ENCODE data around the gene ITIH4.
A peak's percentile ranks its signal among the peaks of the same experiment; 100 is the strongest.

Gene ITIH4

GRCh38 chr3:52852419-52852818 is 21.9 kb upstream of the ITIH4 start:
- FAIRE-seq (no peak), DNase-seq (ENCODE audit: insufficient read length, low spot score) (no peak)
- no peak for TF ChIP-seq POU2F2 (IDR thresholded peaks at IDR 0.05; ENCODE audit: low read depth, low read length)
- TF ChIP-seq SPI1 (IDR thresholded peaks at IDR 0.05; ENCODE audit: low read depth, low read length), result no peak
- no peak for TF ChIP-seq POLR2A (IDR thresholded peaks at IDR 0.05; ENCODE audit: low read depth, low read length)
- TF ChIP-seq POLR2AphosphoS5 (IDR thresholded peaks at IDR 0.05; ENCODE audit: low read depth, low read length), result no peak
- no peak for TF ChIP-seq PAX5 (IDR thresholded peaks at IDR 0.05; ENCODE audit: insufficient read depth, low read length, severe bottlenecking)
- no peak for TF ChIP-seq TAF1 (IDR thresholded peaks at IDR 0.05; ENCODE audit: low read depth, low read length)

- FAIRE-seq, result peak; percentile 76
- DNase-seq (ENCODE audit: insufficient read length, low spot score), result peak; percentile 51
- TF ChIP-seq TAF1 (IDR thresholded peaks at IDR 0.05; ENCODE audit: low read depth, low read length) (no peak), POLR2AphosphoS5 (IDR thresholded peaks at IDR 0.05; ENCODE audit: low read depth, low read length) (no peak), POLR2A (IDR thresholded peaks at IDR 0.05; ENCODE audit: low read depth, low read length) (no peak), PAX5 (IDR thresholded peaks at IDR 0.05; ENCODE audit: insufficient read depth, low read length, severe bottlenecking) (no peak), SPI1 (IDR thresholded peaks at IDR 0.05; ENCODE audit: low read depth, low read length) (no peak), POU2F2 (IDR thresholded peaks at IDR 0.05; ENCODE audit: low read depth, low read length) (no peak)
These were observed 20.9 kb upstream of the ITIH4 start for GRCh38 chr3:52851348-52851747.

GRCh38 chr3:52849656-52850055 is 19.2 kb upstream of the ITIH4 start:
- no peak for FAIRE-seq
- DNase-seq (ENCODE audit: insufficient read length, low spot score), result no peak
- no peak for TF ChIP-seq POLR2AphosphoS5 (IDR thresholded peaks at IDR 0.05; ENCODE audit: low read depth, low read length)
- TF ChIP-seq PAX5 (IDR thresholded peaks at IDR 0.05; ENCODE audit: insufficient read depth, low read length, severe bottlenecking), result no peak
- TF ChIP-seq POU2F2 (IDR thresholded peaks at IDR 0.05; ENCODE audit: low read depth, low read length), result no peak
- TF ChIP-seq POLR2A (IDR thresholded peaks at IDR 0.05; ENCODE audit: low read depth, low read length), result no peak
- no peak for TF ChIP-seq SPI1 (IDR thresholded peaks at IDR 0.05; ENCODE audit: low read depth, low read length)
- TF ChIP-seq TAF1 (IDR thresholded peaks at IDR 0.05; ENCODE audit: low read depth, low read length), result no peak

GRCh38 chr3:52848617-52849016 is 18.1 kb upstream of the ITIH4 start:
- DNase-seq (ENCODE audit: insufficient read length, low spot score) (no peak), FAIRE-seq (no peak)
- TF ChIP-seq PAX5 (IDR thresholded peaks at IDR 0.05; ENCODE audit: insufficient read depth, low read length, severe bottlenecking), result no peak
- no peak for TF ChIP-seq POLR2A (IDR thresholded peaks at IDR 0.05; ENCODE audit: low read depth, low read length)
- TF ChIP-seq POU2F2 (IDR thresholded peaks at IDR 0.05; ENCODE audit: low read depth, low read length), result no peak
- no peak for TF ChIP-seq TAF1 (IDR thresholded peaks at IDR 0.05; ENCODE audit: low read depth, low read length)
- no peak for TF ChIP-seq SPI1 (IDR thresholded peaks at IDR 0.05; ENCODE audit: low read depth, low read length)
- no peak for TF ChIP-seq POLR2AphosphoS5 (IDR thresholded peaks at IDR 0.05; ENCODE audit: low read depth, low read length)

GRCh38 chr3:52847726-52848125 is 17.3 kb upstream of the ITIH4 start:
- no peak for TF ChIP-seq TAF1 (IDR thresholded peaks at IDR 0.05; ENCODE audit: low read depth, low read length)
- no peak for TF ChIP-seq POU2F2 (IDR thresholded peaks at IDR 0.05; ENCODE audit: low read depth, low read length)
- no peak for TF ChIP-seq POLR2AphosphoS5 (IDR thresholded peaks at IDR 0.05; ENCODE audit: low read depth, low read length)
- TF ChIP-seq SPI1 (IDR thresholded peaks at IDR 0.05; ENCODE audit: low read depth, low read length), result no peak
- TF ChIP-seq PAX5 (IDR thresholded peaks at IDR 0.05; ENCODE audit: insufficient read depth, low read length, severe bottlenecking), result no peak
- no peak for TF ChIP-seq POLR2A (IDR thresholded peaks at IDR 0.05; ENCODE audit: low read depth, low read length)

GRCh38 chr3:52847241-52847640 is 16.8 kb upstream of the ITIH4 start:
- DNase-seq (ENCODE audit: insufficient read length, low spot score) (no peak), FAIRE-seq (no peak)
- TF ChIP-seq TAF1 (IDR thresholded peaks at IDR 0.05; ENCODE audit: low read depth, low read length) (no peak), PAX5 (IDR thresholded peaks at IDR 0.05; ENCODE audit: insufficient read depth, low read length, severe bottlenecking) (no peak), POU2F2 (IDR thresholded peaks at IDR 0.05; ENCODE audit: low read depth, low read length) (no peak), SPI1 (IDR thresholded peaks at IDR 0.05; ENCODE audit: low read depth, low read length) (no peak), POLR2A (IDR thresholded peaks at IDR 0.05; ENCODE audit: low read depth, low read length) (no peak), POLR2AphosphoS5 (IDR thresholded peaks at IDR 0.05; ENCODE audit: low read depth, low read length) (no peak)

More at GRCh38 chr3:52847726-52848125, 17.3 kb upstream of the ITIH4 start:
- FAIRE-seq, result no peak
- DNase-seq (ENCODE audit: insufficient read length, low spot score), result no peak

GRCh38 chr3:52846432-52846965 is 16.0 kb upstream of the ITIH4 start:
- TF ChIP-seq SPI1 (IDR thresholded peaks at IDR 0.05; ENCODE audit: low read depth, low read length) (no peak), POLR2AphosphoS5 (IDR thresholded peaks at IDR 0.05; ENCODE audit: low read depth, low read length) (no peak), POLR2A (IDR thresholded peaks at IDR 0.05; ENCODE audit: low read depth, low read length) (no peak), PAX5 (IDR thresholded peaks at IDR 0.05; ENCODE audit: insufficient read depth, low read length, severe bottlenecking) (no peak), TAF1 (IDR thresholded peaks at IDR 0.05; ENCODE audit: low read depth, low read length) (no peak), POU2F2 (IDR thresholded peaks at IDR 0.05; ENCODE audit: low read depth, low read length) (no peak)
- no peak for DNase-seq (ENCODE audit: insufficient read length, low spot score)
- peak; percentile 80 for FAIRE-seq

- TF ChIP-seq SPI1 (IDR thresholded peaks at IDR 0.05; ENCODE audit: low read depth, low read length) (no peak), POU2F2 (IDR thresholded peaks at IDR 0.05; ENCODE audit: low read depth, low read length) (no peak), PAX5 (IDR thresholded peaks at IDR 0.05; ENCODE audit: insufficient read depth, low read length, severe bottlenecking) (no peak), POLR2AphosphoS5 (IDR thresholded peaks at IDR 0.05; ENCODE audit: low read depth, low read length) (no peak), POLR2A (IDR thresholded peaks at IDR 0.05; ENCODE audit: low read depth, low read length) (no peak), TAF1 (IDR thresholded peaks at IDR 0.05; ENCODE audit: low read depth, low read length) (no peak)
- FAIRE-seq (peak; percentile 56), DNase-seq (ENCODE audit: insufficient read length, low spot score) (no peak)
These were observed 15.4 kb upstream of the ITIH4 start for GRCh38 chr3:52845691-52846431.

GRCh38 chr3:52845157-52845556 is 14.7 kb upstream of the ITIH4 start:
- no peak for DNase-seq (ENCODE audit: insufficient read length, low spot score)
- TF ChIP-seq POU2F2 (IDR thresholded peaks at IDR 0.05; ENCODE audit: low read depth, low read length) (no peak), SPI1 (IDR thresholded peaks at IDR 0.05; ENCODE audit: low read depth, low read length) (no peak), PAX5 (IDR thresholded peaks at IDR 0.05; ENCODE audit: insufficient read depth, low read length, severe bottlenecking) (no peak), POLR2AphosphoS5 (IDR thresholded peaks at IDR 0.05; ENCODE audit: low read depth, low read length) (no peak), POLR2A (IDR thresholded peaks at IDR 0.05; ENCODE audit: low read depth, low read length) (no peak), TAF1 (IDR thresholded peaks at IDR 0.05; ENCODE audit: low read depth, low read length) (no peak)
- no peak for FAIRE-seq
